Fibroblast of skin of abdomen (primary cell): ENCODE data around the gene FAM229B.
"Not testable (repeated sequence)": the region's sequence is repeated elsewhere in the genome, so short reads cannot be mapped to it uniquely, and the experiment has no call there.

Experiments
- DNase-seq: peaks from one replicate; pipeline ENCODE4 v3.0.0-alpha.2; 2013

The FAM229B gene

GRCh38 chr6:112065426-112065986, 21.9 kb upstream of the FAM229B start:
- DNase-seq: no peak

- DNase-seq: no peak
Observed at GRCh38 chr6:112066606-112067005, 20.8 kb upstream of the FAM229B start.

GRCh38 chr6:112081569-112081968, 5.8 kb upstream of the FAM229B start:
- DNase-seq: no peak

- DNase-seq: no peak
Observed at GRCh38 chr6:112085286-112086065, 1.9 kb upstream of the FAM229B start.

- DNase-seq: peak; percentile 63
Observed at GRCh38 chr6:112086744-112087135, 651 bp upstream of the FAM229B start.

- DNase-seq: peak; percentile 4
Observed at GRCh38 chr6:112087916-112088315, 525 bp downstream of the FAM229B start.

- DNase-seq: no peak
Observed at GRCh38 chr6:112096901-112097300, 9.5 kb downstream of the FAM229B start.

- no peak for DNase-seq
Observed at GRCh38 chr6:112100561-112100960, 13.2 kb downstream of the FAM229B start.

GRCh38 chr6:112106026-112106425, 18.6 kb downstream of the FAM229B start:
- not testable (repeated sequence) for DNase-seq

- no peak for DNase-seq
Observed at GRCh38 chr6:112106562-112106961, 19.2 kb downstream of the FAM229B start.

GRCh38 chr6:112109262-112109661, 21.9 kb downstream of the FAM229B start:
- DNase-seq: no peak

GRCh38 chr6:112113431-112113830, 26.0 kb downstream of the FAM229B start:
- DNase-seq: no peak

GRCh38 chr6:112113918-112114317, 26.5 kb downstream of the FAM229B start:
- DNase-seq: no peak

GRCh38 chr6:112114577-112115223, 27.3 kb downstream of the FAM229B start:
- no peak for DNase-seq

GRCh38 chr6:112116221-112116620, 28.8 kb downstream of the FAM229B start:
- no peak for DNase-seq

GRCh38 chr6:112117554-112117953, 30.2 kb downstream of the FAM229B start:
- DNase-seq: peak; percentile 36

GRCh38 chr6:112118034-112118433, 30.6 kb downstream of the FAM229B start:
- DNase-seq: no peak

GRCh38 chr6:112122756-112123155, 35.4 kb downstream of the FAM229B start:
- DNase-seq: no peak

GRCh38 chr6:112123982-112124381, 36.6 kb downstream of the FAM229B start:
- no peak for DNase-seq

- no peak for DNase-seq
Observed at GRCh38 chr6:112128208-112128607, 40.8 kb downstream of the FAM229B start.

GRCh38 chr6:112130878-112131277, 43.5 kb downstream of the FAM229B start:
- no peak for DNase-seq

GRCh38 chr6:112139052-112139451, 51.7 kb downstream of the FAM229B start:
- DNase-seq: no peak

GRCh38 chr6:112141707-112142106, 54.3 kb downstream of the FAM229B start:
- no peak for DNase-seq
